Body of pancreas (tissue), 4 donors: ENCODE measurements around the gene MYO1E.

Source experiments
- CTCF ChIP-seq, 7 experiments: fragments of 450-650 bp in 4 of 7; fragments of 200-600 bp in 3 of 7; sonication (generic) in 3 of 7; IDR thresholded peaks; one replicate each; pipeline ENCODE4 v1.5.1; 2016 to 2019; ENCODE audit warnings: antibody characterized with exemption in 7 of 7
- POLR2A ChIP-seq, 3 donors: fragments of 450-650 bp; IDR thresholded peaks; one replicate each; pipeline ENCODE4 v1.6.1; 2016; ENCODE audit warnings: antibody characterized with exemption in 3 of 3, mild to moderate bottlenecking in 2 of 3

- TF ChIP-seq POLR2A (IDR thresholded peaks at IDR 0.05) = no peak
- no peak for TF ChIP-seq CTCF (IDR thresholded peaks at IDR 0.05)
Observed at GRCh38 chr15:59179717-59180116, 193.0 kb downstream of the MYO1E start.
